ENCODE results near the gene TMA7.
A peak's percentile ranks its signal among the peaks of the same experiment; 100 is the strongest.
"Not testable (repeated sequence)": the region's sequence is repeated elsewhere in the genome, so short reads cannot be mapped to it uniquely, and the experiment has no call there.

TMA7 gene

GRCh38 chr3:48439820-48440589, at the start of gene TMA7, which contains the start of gene CCDC51:
TMA7 (plus strand) TSS chr3:48440257; CDS start chr3:48440297, 40 bp downstream.
CCDC51 (minus strand) TSS chr3:48440119; CDS start chr3:48435128, 4,991 bp downstream.
- peak; percentile 98 for DNase-seq

GRCh38 chr3:48394391-48394790, 45.7 kb upstream of the TMA7 start:
- no peak for DNase-seq

- no peak for DNase-seq
Measured at GRCh38 chr3:48395714-48396113, 44.3 kb upstream of the TMA7 start.

- no peak for DNase-seq
Measured at GRCh38 chr3:48397767-48398681, 42.0 kb upstream of the TMA7 start.

GRCh38 chr3:48398701-48399386, 41.2 kb upstream of the TMA7 start:
- no peak for DNase-seq

- no peak for DNase-seq
Measured at GRCh38 chr3:48399387-48400172, 40.5 kb upstream of the TMA7 start.

- DNase-seq: peak; percentile 83
Measured at GRCh38 chr3:48400824-48401433, 39.1 kb upstream of the TMA7 start.

- not testable (repeated sequence) for DNase-seq
Measured at GRCh38 chr3:48401434-48401901, 38.6 kb upstream of the TMA7 start.

GRCh38 chr3:48402281-48402732, 37.8 kb upstream of the TMA7 start:
- DNase-seq: no peak

- no peak for DNase-seq
Measured at GRCh38 chr3:48402907-48403306, 37.1 kb upstream of the TMA7 start.

GRCh38 chr3:48403533-48404439, 36.3 kb upstream of the TMA7 start:
- no peak for DNase-seq

GRCh38 chr3:48404440-48405342, 35.4 kb upstream of the TMA7 start:
- no peak for DNase-seq

- DNase-seq: no peak
Measured at GRCh38 chr3:48405343-48405881, 34.6 kb upstream of the TMA7 start.

- no peak for DNase-seq
Measured at GRCh38 chr3:48405971-48406370, 34.1 kb upstream of the TMA7 start.

- DNase-seq: no peak
Measured at GRCh38 chr3:48406443-48407431, 33.3 kb upstream of the TMA7 start.

- no peak for DNase-seq
Measured at GRCh38 chr3:48407542-48408099, 32.4 kb upstream of the TMA7 start.

- no peak for DNase-seq
Measured at GRCh38 chr3:48408823-48409281, 31.2 kb upstream of the TMA7 start.

Measured in CD4-positive, alpha-beta T cell treated with Interleukin-21 for 1 hour (primary cell).